Breast epithelium (tissue), 4 donors: ENCODE data around the gene SHB. TPM values are rescaled to one million over a fixed set of nuclear protein-coding genes. Genes with fewer than 3 reads are reported as not detected.
A peak's percentile ranks its signal among the peaks of the same experiment; 100 is the strongest.

Source experiments
- DNase-seq, 2 donors: peaks; one replicate each; pipeline ENCODE4 v3.0.0-alpha.2; 2019; ENCODE audit warnings: low spot score in 2 of 2
- H3K27ac ChIP-seq, 2 donors: fragments of 200-600 bp; sonication (generic) in 1 of 2; one replicate each; pipeline ENCODE4 v1.5.1; 2016 to 2019; ENCODE audit warnings: mild to moderate bottlenecking in 1 of 2
- H3K27me3 ChIP-seq, 2 donors: fragments of 200-600 bp; sonication (generic) in 1 of 2; one replicate each; pipeline versions ENCODE4 v1.5.1 to v1.6.0; 2017 to 2019; ENCODE audit warnings: control low read depth in 1 of 2, mild to moderate bottlenecking in 1 of 2
- H3K36me3 ChIP-seq: fragments of 200-600 bp; one replicate; pipeline ENCODE4 v1.5.1; 2019
- H3K4me1 ChIP-seq, 2 donors: fragments of 200-600 bp; sonication (generic); one replicate each; pipeline ENCODE4 v1.5.1; 2016 to 2019; ENCODE audit warnings: control low read depth in 1 of 2
- H3K4me3 ChIP-seq, 3 donors: fragments of 200-600 bp; sonication (generic); 1 replicate in 2 of 3; 2 replicates in 1 of 3; pipeline ENCODE4 v1.5.1; 2016 to 2019; ENCODE audit warnings: mild to moderate bottlenecking in 3 of 3, moderate library complexity in 2 of 3
- H3K9me3 ChIP-seq, 2 donors: fragments of 200-600 bp; sonication (generic) in 1 of 2; one replicate each; pipeline ENCODE4 v1.5.1; 2016 to 2019; ENCODE audit warnings: control low read depth in 1 of 2
- CTCF ChIP-seq, 3 donors: fragments of 450-650 bp; IDR thresholded peaks; one replicate each; pipeline ENCODE4 v1.5.1; 2016 to 2017; ENCODE audit warnings: antibody characterized with exemption in 3 of 3, mild to moderate bottlenecking in 3 of 3, moderate library complexity in 3 of 3
- POLR2A ChIP-seq: fragments of 450-650 bp; IDR thresholded peaks from one replicate; pipeline ENCODE4 v1.6.1; 2016; ENCODE audit warnings: antibody characterized with exemption, mild to moderate bottlenecking, moderate library complexity
- POLR2AphosphoS5 ChIP-seq, 3 donors: sonication (generic); formaldehyde crosslinking; IDR thresholded peaks; one replicate each; pipeline ENCODE4 v1.6.1; 2017; ENCODE audit warnings: antibody characterized with exemption in 3 of 3
- intact Hi-C: fragments of 100-400 bp; cut with DNase I; formaldehyde crosslinking; loops from one replicate; pipeline ENCODE4 v1.15.1; 2023; ENCODE audit warnings: low total_unique reads
- total RNA-seq, 3 donors: library from RNA; depleted of rRNA; stranded (reverse); fragments of >200 nt; gene quantifications; one replicate each; pipeline ENCODE4 v1.1.0, GENCODE V29; 2016

SHB gene
- total RNA-seq, 3 donors from 2014 or later, result 3.8 to 18.7 (median 17.9) TPM

GRCh38 chr9:37995961-37996818, 72.8 kb downstream of the SHB start:
- Histone ChIP-seq H3K27me3 (no peaks in the 10 kb centered on the region), H3K4me1 (no peaks in the 10 kb centered on the region), H3K36me3 (no peaks in the 10 kb centered on the region), H3K4me3 (no peak overlapping the region), H3K9me3 (no peaks in the 10 kb centered on the region), H3K27ac (no peak overlapping the region)
- TF ChIP-seq CTCF (IDR thresholded peaks at IDR 0.05) (no peak), POLR2A (no peak), POLR2AphosphoS5 (IDR thresholded peaks at IDR 0.05) (no peak)
- DNase-seq, result no peak
- intact Hi-C loops, result no loop called here

- Histone ChIP-seq H3K27me3 (no peaks in the 10 kb centered on the region), H3K27ac (peak overlapping the region; percentile 42 to 53), H3K4me1 (no peaks in the 10 kb centered on the region), H3K4me3 (peak overlapping the region in 1 of 3 donors; percentile 44), H3K9me3 (no peaks in the 10 kb centered on the region), H3K36me3 (no peaks in the 10 kb centered on the region)
- TF ChIP-seq CTCF (IDR thresholded peaks at IDR 0.05), result no peak
- TF ChIP-seq POLR2A, result no peak
- no peak for TF ChIP-seq POLR2AphosphoS5 (IDR thresholded peaks at IDR 0.05)
- DNase-seq, result no peak
- intact Hi-C loops, result no loop called here
Measured at GRCh38 chr9:37995348-37995737, 73.7 kb downstream of the SHB start.

- Histone ChIP-seq H3K4me1 (no peaks in the 10 kb centered on the region), H3K27me3 (no peaks in the 10 kb centered on the region), H3K9me3 (no peaks in the 10 kb centered on the region), H3K4me3 (peak overlapping the region in 1 of 3 donors; percentile 44), H3K27ac (peak overlapping the region; percentile 42 to 53), H3K36me3 (no peaks in the 10 kb centered on the region)
- intact Hi-C loops, result no loop called here
- TF ChIP-seq CTCF (IDR thresholded peaks at IDR 0.05) (no peak), POLR2AphosphoS5 (IDR thresholded peaks at IDR 0.05) (peak in 1 of 3 donors; percentile 17), POLR2A (no peak)
- DNase-seq, result no peak
Measured at GRCh38 chr9:37994639-37995347, 74.2 kb downstream of the SHB start.

GRCh38 chr9:37992924-37993349, 76.1 kb downstream of the SHB start:
- Histone ChIP-seq H3K36me3 (no peaks in the 10 kb centered on the region), H3K4me1 (no peaks in the 10 kb centered on the region), H3K4me3 (no peak overlapping the region), H3K27me3 (no peaks in the 10 kb centered on the region), H3K9me3 (no peaks in the 10 kb centered on the region), H3K27ac (no peak overlapping the region)
- intact Hi-C loops, result no loop called here
- DNase-seq, result no peak
- TF ChIP-seq CTCF (IDR thresholded peaks at IDR 0.05) (no peak), POLR2A (no peak), POLR2AphosphoS5 (IDR thresholded peaks at IDR 0.05) (no peak)
